DOHH2 (cell line): ENCODE measurements around the gene SLC2A13.

Source experiments
- EZH2phosphoT487 ChIP-seq: fragments of 200-600 bp; sonication (generic); IDR thresholded peaks from 2 replicates; pipeline ENCODE4 v1.6.1; 2017; ENCODE audit warnings: borderline replicate concordance, mild to moderate bottlenecking, antibody characterized with exemption, low read length, moderate library complexity, mixed read lengths
- TF ChIP-seq, protein P1 (sequence below): fragments of 200-600 bp; sonication (generic); IDR thresholded peaks from one replicate; pipeline ENCODE4 v1.5.1; 2014; ENCODE audit warnings: antibody characterized with exemption, mild to moderate bottlenecking, low read depth, low read length; ENCODE audit not compliant: poor library complexity, severe bottlenecking

DNA sequence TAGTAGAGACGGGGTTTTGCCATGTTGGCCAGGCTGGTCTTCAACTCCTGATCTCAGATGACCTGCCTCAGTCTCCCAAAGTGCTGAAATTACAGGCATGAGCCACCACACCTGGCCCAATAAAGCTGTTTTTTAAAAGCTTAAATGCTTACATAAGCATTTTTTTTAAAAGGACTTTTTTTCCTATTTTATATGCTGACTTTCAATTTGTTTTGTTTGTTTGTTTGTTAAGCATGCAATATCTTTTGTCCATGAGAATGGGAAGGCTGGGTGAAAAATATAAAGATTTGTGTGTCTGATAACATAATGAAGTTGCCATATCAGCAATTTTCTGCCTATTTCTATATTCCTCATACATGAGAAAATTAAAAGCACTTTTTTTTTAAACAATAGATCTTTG is 17.0 kb upstream of the SLC2A13 start:
- TF ChIP-seq, protein P1, sequence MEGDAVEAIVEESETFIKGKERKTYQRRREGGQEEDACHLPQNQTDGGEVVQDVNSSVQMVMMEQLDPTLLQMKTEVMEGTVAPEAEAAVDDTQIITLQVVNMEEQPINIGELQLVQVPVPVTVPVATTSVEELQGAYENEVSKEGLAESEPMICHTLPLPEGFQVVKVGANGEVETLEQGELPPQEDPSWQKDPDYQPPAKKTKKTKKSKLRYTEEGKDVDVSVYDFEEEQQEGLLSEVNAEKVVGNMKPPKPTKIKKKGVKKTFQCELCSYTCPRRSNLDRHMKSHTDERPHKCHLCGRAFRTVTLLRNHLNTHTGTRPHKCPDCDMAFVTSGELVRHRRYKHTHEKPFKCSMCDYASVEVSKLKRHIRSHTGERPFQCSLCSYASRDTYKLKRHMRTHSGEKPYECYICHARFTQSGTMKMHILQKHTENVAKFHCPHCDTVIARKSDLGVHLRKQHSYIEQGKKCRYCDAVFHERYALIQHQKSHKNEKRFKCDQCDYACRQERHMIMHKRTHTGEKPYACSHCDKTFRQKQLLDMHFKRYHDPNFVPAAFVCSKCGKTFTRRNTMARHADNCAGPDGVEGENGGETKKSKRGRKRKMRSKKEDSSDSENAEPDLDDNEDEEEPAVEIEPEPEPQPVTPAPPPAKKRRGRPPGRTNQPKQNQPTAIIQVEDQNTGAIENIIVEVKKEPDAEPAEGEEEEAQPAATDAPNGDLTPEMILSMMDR, result no peak
- TF ChIP-seq EZH2phosphoT487, result no peak
